Measurements from ENCODE around the gene TAGLN3. TPM values are rescaled to one million over a fixed set of nuclear protein-coding genes. Genes with fewer than 3 reads are reported as not detected.

TAGLN3 gene
- polyA plus RNA-seq, 1 of the 3 experiments (the other 2 are of a cell fraction): 19.6 TPM

- TF ChIP-seq ZBTB33 (IDR thresholded peaks at IDR 0.05; ENCODE audit: borderline replicate concordance, low read depth) (no peak), EP300 (IDR thresholded peaks at IDR 0.05; ENCODE audit: borderline replicate concordance in 1 of 2, low read depth in 1 of 2, low read length in 1 of 2) (no peak), CHD2 (IDR thresholded peaks at IDR 0.05; ENCODE audit: low read length, partially characterized antibody) (no peak), NFIC (IDR thresholded peaks at IDR 0.05; ENCODE audit: borderline replicate concordance) (no peak), NRF1 (IDR thresholded peaks at IDR 0.05; ENCODE audit: low read depth, low read length) (no peak), PBX3 (IDR thresholded peaks at IDR 0.05) (no peak), CTCF (IDR thresholded peaks at IDR 0.05) (no peak), TEAD4 (IDR thresholded peaks at IDR 0.05; ENCODE audit: borderline replicate concordance, insufficient read depth) (no peak), FOSL2 (IDR thresholded peaks at IDR 0.05; ENCODE audit: borderline replicate concordance, low read depth) (no peak), EZH2phosphoT487 (IDR thresholded peaks at IDR 0.05; ENCODE audit: borderline replicate concordance, low read depth) (no peak), SMC3 (IDR thresholded peaks at IDR 0.05; ENCODE audit: low read depth, low read length) (no peak), SIN3A (IDR thresholded peaks at IDR 0.05; ENCODE audit: borderline replicate concordance, low read depth, low read length) (no peak)
These were observed 20.0 kb downstream of the TAGLN3 start (continued) for GRCh38 chr3:112018712-112019111.

GRCh38 chr3:112019716-112020115 lies 21.0 kb downstream of the TAGLN3 start:
- H3K4me2 ChIP-seq: no peak overlapping the region
- H3K27me3 ChIP-seq (ENCODE audit: insufficient read depth): no peaks in the 10 kb centered on the region
- H4K20me1 ChIP-seq (ENCODE audit: insufficient read depth): no peaks in the 10 kb centered on the region
- ChIA-PET POLR2A (no interaction called here), CTCF (interaction anchor here (0.9 kb wide), 1 partner anchor 52 kb away, joined by 3 read pairs; no protein-coding TSS in a partner anchor)
- no peaks in the 10 kb centered on the region for H3K79me2 ChIP-seq (ENCODE audit: insufficient read depth)
- no peak overlapping the region for H3K27ac ChIP-seq (ENCODE audit: low read depth in 2 of 2, low read length in 1 of 2)
- 91% methylated on average over 1 of the region's 1 CpG for WGBS (ENCODE audit: low lambda C conversion rate)
- no peaks in the 10 kb centered on the region for H3F3A ChIP-seq (replicated peaks; ENCODE audit: insufficient read depth)
- no peaks in the 10 kb centered on the region for H3K9me2 ChIP-seq
- DNase-seq: no peak
- peaks cover 0 to 8% of the 10 kb centered on the region in 2 experiments; a peak in 2 of 4 replicates for H3K4me1 ChIP-seq (ENCODE audit: control insufficient read depth in 1 of 2, insufficient read depth in 2 of 2, low read depth in 1 of 2, low read length in 1 of 2)
- TF ChIP-seq MAX (IDR thresholded peaks at IDR 0.05; ENCODE audit: low read depth): no peak
- no peak overlapping the region for H2AFZ ChIP-seq (ENCODE audit: low read depth)
- no peaks in the 10 kb centered on the region for H3K9me3 ChIP-seq
- no peak overlapping the region for H3K9ac ChIP-seq
- H3K36me3 ChIP-seq (replicated peaks in 1 of 2; ENCODE audit: control insufficient read depth in 1 of 2, insufficient read depth in 2 of 2, low read length in 1 of 2): no peaks in the 10 kb centered on the region
- no peak overlapping the region for H3K4me3 ChIP-seq (ENCODE audit: low read depth in 2 of 2, low read length in 1 of 2)

All from SK-N-SH (cell line).